H9 (cell line): Measurements from ENCODE around the gene APBB2. TPM values are rescaled to one million over a fixed set of nuclear protein-coding genes. Genes with fewer than 3 reads are reported as not detected.

ENCODE experiments used
- DNase-seq: peaks from one replicate; pipeline ENCODE4 v3.0.0-alpha.2; 2017
- H2AFZ ChIP-seq: one replicate; pipeline ENCODE4 v1.6.1; 2013; ENCODE audit warnings: mild to moderate bottlenecking, low read length, control low read depth, moderate library complexity
- H2AK5ac ChIP-seq: 2 replicates; pipeline ENCODE4 v1.6.1; 2013; ENCODE audit warnings: low read length, control low read depth, mixed read lengths; ENCODE audit not compliant: insufficient read length
- H2BK120ac ChIP-seq: one replicate; pipeline ENCODE4 v1.6.1; 2013; ENCODE audit warnings: low read depth, mild to moderate bottlenecking, low read length, control low read depth, inconsistent platforms; ENCODE audit not compliant: poor library complexity, severe bottlenecking
- H2BK12ac ChIP-seq: 2 replicates; pipeline ENCODE4 v1.6.1; 2013; ENCODE audit warnings: low read length, control low read depth, mixed read lengths, low read depth; ENCODE audit not compliant: insufficient read length
- H2BK15ac ChIP-seq: 2 replicates; pipeline ENCODE4 v1.6.1; 2013; ENCODE audit warnings: low read depth, low read length, control low read depth
- H2BK20ac ChIP-seq: one replicate; pipeline ENCODE4 v1.6.1; 2013; ENCODE audit warnings: low read depth, mild to moderate bottlenecking, low read length, control low read depth, inconsistent platforms; ENCODE audit not compliant: poor library complexity, severe bottlenecking
- H2BK5ac ChIP-seq: 2 replicates; pipeline ENCODE4 v1.6.1; 2013; ENCODE audit warnings: low read length, control low read depth, mixed read lengths; ENCODE audit not compliant: insufficient read length
- H3K14ac ChIP-seq: 2 replicates; pipeline ENCODE4 v1.6.1; 2013; ENCODE audit warnings: low read length, control low read depth; ENCODE audit not compliant: insufficient read depth
- H3K18ac ChIP-seq: 2 replicates; pipeline ENCODE4 v1.6.1; 2013; ENCODE audit warnings: low read depth, mild to moderate bottlenecking, mixed read lengths, low read length, control low read depth; ENCODE audit not compliant: insufficient read length
- H3K23ac ChIP-seq: 2 replicates; pipeline ENCODE4 v1.6.1; 2013; ENCODE audit warnings: low read length, control low read depth, mixed read lengths, low read depth; ENCODE audit not compliant: insufficient read length
- H3K23me2 ChIP-seq: 2 replicates; pipeline ENCODE4 v1.6.1; 2013; ENCODE audit warnings: low read depth, mild to moderate bottlenecking, mixed read lengths, low read length, control low read depth; ENCODE audit not compliant: insufficient read length, poor library complexity, severe bottlenecking
- H3K27ac ChIP-seq: 2 replicates; pipeline ENCODE4 v1.5.1; 2013; ENCODE audit warnings: low read length, control low read depth, mixed read lengths, low read depth; ENCODE audit not compliant: insufficient read length
- H3K27me3 ChIP-seq: 2 replicates; pipeline ENCODE4 v1.6.1; 2013; ENCODE audit warnings: low read length, control low read depth, inconsistent platforms; ENCODE audit not compliant: insufficient read depth
- H3K4ac ChIP-seq: 2 replicates; pipeline ENCODE4 v1.6.1; 2013; ENCODE audit warnings: low read depth, mild to moderate bottlenecking, control low read depth, inconsistent platforms, low read length, moderate library complexity
- H3K4me1 ChIP-seq: 2 replicates; pipeline ENCODE4 v1.6.1; 2013; ENCODE audit warnings: low read length, control low read depth, inconsistent platforms; ENCODE audit not compliant: insufficient read depth
- H3K4me2 ChIP-seq: 2 replicates; pipeline ENCODE4 v1.6.1; 2013; ENCODE audit warnings: low read length, control low read depth, mixed read lengths; ENCODE audit not compliant: insufficient read length, insufficient read depth
- H3K56ac ChIP-seq: 2 replicates; pipeline ENCODE4 v1.6.1; 2013; ENCODE audit warnings: low read depth, mild to moderate bottlenecking, mixed read lengths, low read length, control low read depth; ENCODE audit not compliant: insufficient read length
- H3K79me1 ChIP-seq: 2 replicates; pipeline ENCODE4 v1.6.1; 2013; ENCODE audit warnings: low read depth, mild to moderate bottlenecking, moderate library complexity, low read length, control low read depth, inconsistent platforms; ENCODE audit not compliant: insufficient read depth, poor library complexity, severe bottlenecking
- H3K79me2 ChIP-seq: 2 replicates; pipeline ENCODE4 v1.6.1; 2013; ENCODE audit warnings: low read length, control low read depth, inconsistent platforms; ENCODE audit not compliant: insufficient read depth
- H3K9ac ChIP-seq: 2 replicates; pipeline ENCODE4 v1.6.1; 2013; ENCODE audit warnings: low read length, control low read depth, mixed read lengths; ENCODE audit not compliant: insufficient read length; ENCODE audit errors: extremely low read depth
- H3K9me3 ChIP-seq: one replicate; pipeline ENCODE4 v1.6.1; 2013; ENCODE audit warnings: low read depth, low read length, inconsistent platforms; ENCODE audit not compliant: control insufficient read depth
- H3T11ph ChIP-seq: one replicate; pipeline ENCODE4 v1.6.1; 2013; ENCODE audit warnings: mild to moderate bottlenecking, low read length, control low read depth, inconsistent platforms
- H4K20me1 ChIP-seq: one replicate; pipeline ENCODE4 v1.6.1; 2013; ENCODE audit not compliant: control insufficient read depth, insufficient read length, insufficient read depth
- H4K5ac ChIP-seq: 2 replicates; pipeline ENCODE4 v1.6.1; 2013; ENCODE audit warnings: low read depth, mild to moderate bottlenecking, mixed read lengths, low read length, control low read depth; ENCODE audit not compliant: insufficient read length
- H4K8ac ChIP-seq: replicated peaks from 2 replicates; pipeline ENCODE4 v1.6.1; 2013; ENCODE audit warnings: low read length, control low read depth, mixed read lengths, low read depth; ENCODE audit not compliant: insufficient read length
- H4K91ac ChIP-seq: 2 replicates; pipeline ENCODE4 v1.6.1; 2013; ENCODE audit warnings: low read depth, mild to moderate bottlenecking, moderate library complexity, mixed read lengths, low read length, control low read depth; ENCODE audit not compliant: insufficient read length
- H3K27ac Mint-ChIP-seq, 3 experiments: 2 replicates in 2 of 3; 3 replicates in 1 of 3; pipeline ENCODE4 v1.8.0; 2020 to 2021; ENCODE audit warnings: mixed read lengths in 3 of 3, mild to moderate bottlenecking in 1 of 3, moderate library complexity in 1 of 3
- H3K27me3 Mint-ChIP-seq: 2 replicates; pipeline ENCODE4 v1.8.0; 2021; ENCODE audit warnings: low read depth, mild to moderate bottlenecking, moderate library complexity, mixed read lengths
- H3K36me3 Mint-ChIP-seq, 3 experiments: 2 replicates in 2 of 3; 3 replicates in 1 of 3; pipeline ENCODE4 v1.8.0; 2020 to 2021; ENCODE audit warnings: low read depth in 3 of 3, mixed read lengths in 3 of 3; ENCODE audit not compliant: insufficient read depth in 1 of 3
- H3K4me1 Mint-ChIP-seq, 2 experiments: 2 replicates each; pipeline ENCODE4 v1.8.0; 2020; ENCODE audit warnings: mixed read lengths in 2 of 2
- H3K4me3 Mint-ChIP-seq, 2 experiments: 2 replicates in 1 of 2; 3 replicates in 1 of 2; pipeline ENCODE4 v1.8.0; 2020 to 2021; ENCODE audit warnings: mild to moderate bottlenecking in 2 of 2, mixed read lengths in 2 of 2, moderate library complexity in 1 of 2
- H3K9me3 Mint-ChIP-seq, 2 experiments: 2 replicates in 1 of 2; 3 replicates in 1 of 2; pipeline ENCODE4 v1.8.0; 2020; ENCODE audit warnings: mild to moderate bottlenecking in 2 of 2, mixed read lengths in 2 of 2, moderate library complexity in 1 of 2
- WGBS: extraction: QIAGEN DNeasy Blood & Tissue Kit; methylation state at CpG from one replicate; pipeline ENCODE4 v1.1.7; 2013; ENCODE audit warnings: missing lambda C conversion rate, low lambda C conversion rate, mixed read lengths; ENCODE audit not compliant: insufficient read length; ENCODE audit errors: extremely low coverage; 5-methylcytosine and 5-hydroxymethylcytosine counted together
- total RNA-seq: library from RNA; stranded (reverse); gene quantifications from 2 replicates; pipeline ENCODE4 v1.2.1, GENCODE V29; 2021
- TF ChIP-seq, protein P1 (sequence below): fragments of 200-600 bp; sonication (generic); conservative IDR thresholded peaks from 3 replicates; pipeline ENCODE4 v1.8.0; 2021; ENCODE audit warnings: antibody characterized with exemption, mild to moderate bottlenecking

Gene APBB2
- total RNA-seq, 1 experiment from 2014 or later = 39.6 TPM

DNA sequence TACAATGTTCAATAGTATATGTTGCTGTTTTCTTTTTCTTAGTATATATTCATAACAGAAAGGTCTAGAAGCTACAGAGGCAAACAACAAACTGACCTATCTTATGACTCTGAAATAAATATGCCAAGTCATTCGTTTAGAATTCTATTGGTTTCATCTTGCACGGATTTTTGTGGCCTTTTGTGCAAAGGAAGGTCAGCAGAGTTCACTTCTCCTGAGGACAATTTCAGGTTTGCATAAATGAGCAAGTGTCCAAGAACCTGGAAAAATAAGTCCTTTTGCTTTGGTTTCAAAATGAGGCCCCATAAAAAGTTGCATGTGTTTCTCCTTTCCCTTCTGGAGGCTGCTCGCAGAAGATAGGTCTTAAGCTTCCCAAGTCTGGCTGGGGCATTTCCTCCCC is 156.9 kb downstream of the APBB2 start:
- no peak overlapping the region for H3K4me2 ChIP-seq
- H3K4me1 ChIP-seq = no peaks in the 10 kb centered on the region; the same call in 1 of the 2 replicates
- H2BK120ac ChIP-seq = no peak overlapping the region
- no peaks in the 10 kb centered on the region for H3K9me3 ChIP-seq
- H3K36me3 Mint-ChIP-seq = peaks cover 13 to 20% (median 16%) of the 10 kb centered on the region in 3 experiments
- WGBS = no CpG with 5 or more reads among the region's 3 CpGs
- H3K9ac ChIP-seq = no peak overlapping the region
- H4K5ac ChIP-seq = no peak overlapping the region
- no peak overlapping the region for H2AK5ac ChIP-seq
- H3K23ac ChIP-seq = no peak overlapping the region
- H2BK15ac ChIP-seq = no peak overlapping the region
- H3K79me2 ChIP-seq = no peaks in the 10 kb centered on the region
- peaks cover 3 to 11% of the 10 kb centered on the region in 2 experiments for H3K4me1 Mint-ChIP-seq
- H3K9me3 Mint-ChIP-seq = peaks cover 7 to 10% of the 10 kb centered on the region in 2 experiments; a peak in 3 of 5 replicates
- no peak overlapping the region for H3T11ph ChIP-seq
- H2AFZ ChIP-seq = no peak overlapping the region
- no peaks in the 10 kb centered on the region for H3K27me3 ChIP-seq
- H3K79me1 ChIP-seq = no peaks in the 10 kb centered on the region
- no peak overlapping the region for H4K8ac ChIP-seq
- H4K20me1 ChIP-seq = no peaks in the 10 kb centered on the region
- no peak overlapping the region for H2BK5ac ChIP-seq
- TF ChIP-seq, protein P1, sequence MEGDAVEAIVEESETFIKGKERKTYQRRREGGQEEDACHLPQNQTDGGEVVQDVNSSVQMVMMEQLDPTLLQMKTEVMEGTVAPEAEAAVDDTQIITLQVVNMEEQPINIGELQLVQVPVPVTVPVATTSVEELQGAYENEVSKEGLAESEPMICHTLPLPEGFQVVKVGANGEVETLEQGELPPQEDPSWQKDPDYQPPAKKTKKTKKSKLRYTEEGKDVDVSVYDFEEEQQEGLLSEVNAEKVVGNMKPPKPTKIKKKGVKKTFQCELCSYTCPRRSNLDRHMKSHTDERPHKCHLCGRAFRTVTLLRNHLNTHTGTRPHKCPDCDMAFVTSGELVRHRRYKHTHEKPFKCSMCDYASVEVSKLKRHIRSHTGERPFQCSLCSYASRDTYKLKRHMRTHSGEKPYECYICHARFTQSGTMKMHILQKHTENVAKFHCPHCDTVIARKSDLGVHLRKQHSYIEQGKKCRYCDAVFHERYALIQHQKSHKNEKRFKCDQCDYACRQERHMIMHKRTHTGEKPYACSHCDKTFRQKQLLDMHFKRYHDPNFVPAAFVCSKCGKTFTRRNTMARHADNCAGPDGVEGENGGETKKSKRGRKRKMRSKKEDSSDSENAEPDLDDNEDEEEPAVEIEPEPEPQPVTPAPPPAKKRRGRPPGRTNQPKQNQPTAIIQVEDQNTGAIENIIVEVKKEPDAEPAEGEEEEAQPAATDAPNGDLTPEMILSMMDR = no peak
- no peak overlapping the region; a peak in 1 of 7 replicates for H3K27ac Mint-ChIP-seq
- H3K18ac ChIP-seq = no peak overlapping the region
- no peak overlapping the region for H2BK12ac ChIP-seq
- H3K4ac ChIP-seq = no peak overlapping the region
- no peaks in the 10 kb centered on the region for H3K27me3 Mint-ChIP-seq
- H3K23me2 ChIP-seq = no peaks in the 10 kb centered on the region
- H4K91ac ChIP-seq = no peak overlapping the region
- no peak overlapping the region for H3K56ac ChIP-seq
- H3K27ac ChIP-seq = no peak overlapping the region
- no peak overlapping the region for H2BK20ac ChIP-seq
- no peak overlapping the region for H3K14ac ChIP-seq
- no peak overlapping the region for H3K4me3 Mint-ChIP-seq
- no peak for DNase-seq
